SK-N-MC (cell line): Measurements from ENCODE around the gene IZUMO1R.

Experiments used
- EZH2 ChIP-seq: fragments of 200-600 bp; sonication (generic); IDR thresholded peaks from one replicate; pipeline ENCODE4 v1.6.1; 2017; ENCODE audit warnings: antibody characterized with exemption
- FOXP2 ChIP-seq: optimal IDR thresholded peaks from 2 replicates; pipeline ENCODE3; 2011; ENCODE audit warnings: mild to moderate bottlenecking, moderate library complexity; ENCODE audit not compliant: insufficient read depth; ENCODE audit errors: extremely low read length, control extremely low read depth
- POLR2AphosphoS5 ChIP-seq: IDR thresholded peaks from 2 replicates; pipeline ENCODE4 v1.6.1; 2012; ENCODE audit warnings: mild to moderate bottlenecking, low read depth, low read length, borderline replicate concordance

DNA sequence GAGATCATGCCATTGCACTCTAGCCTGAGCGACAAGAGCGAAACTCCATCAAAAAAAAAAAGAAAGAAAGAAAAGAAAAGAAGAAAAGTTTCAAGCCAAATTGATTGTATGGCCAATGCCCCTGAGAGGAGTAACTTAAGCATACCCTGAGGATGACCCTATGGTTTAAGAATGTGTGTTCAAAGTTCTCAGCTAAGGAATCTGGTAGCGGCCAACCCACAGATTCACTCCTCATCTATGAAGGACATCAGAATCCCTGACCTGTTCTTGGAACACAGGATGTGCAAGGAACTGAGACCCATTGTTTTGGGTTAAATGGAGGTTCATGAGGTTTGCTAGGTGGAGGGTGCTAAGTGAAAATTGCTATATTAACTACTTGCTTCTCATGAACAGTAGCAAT is 18.1 kb downstream of the IZUMO1R start:
- TF ChIP-seq POLR2AphosphoS5: no peak
- no peak for TF ChIP-seq EZH2
- no peak for TF ChIP-seq FOXP2
